GM18951 (cell line): Measurements from ENCODE around the gene HBG2.
"Not testable (repeated sequence)": the region's sequence is repeated elsewhere in the genome, so short reads cannot be mapped to it uniquely, and the experiment has no call there.

Experiments used
- POLR2A ChIP-seq: IDR thresholded peaks from 4 replicates; pipeline ENCODE4 v1.6.1; 2011; ENCODE audit warnings: mild to moderate bottlenecking; ENCODE audit not compliant: insufficient read length, insufficient read depth; ENCODE audit errors: extremely low read depth
- in situ Hi-C: fragments of 300-500 bp; cut with MboI; formaldehyde crosslinking; loops from one replicate; pipeline ENCODE4 v1.12.0; 2022; ENCODE audit warnings: low sequenced_read_pairs, mixed read lengths, inconsistent platforms; ENCODE audit not compliant: unreplicated experiment

The HBG2 gene

DNA sequence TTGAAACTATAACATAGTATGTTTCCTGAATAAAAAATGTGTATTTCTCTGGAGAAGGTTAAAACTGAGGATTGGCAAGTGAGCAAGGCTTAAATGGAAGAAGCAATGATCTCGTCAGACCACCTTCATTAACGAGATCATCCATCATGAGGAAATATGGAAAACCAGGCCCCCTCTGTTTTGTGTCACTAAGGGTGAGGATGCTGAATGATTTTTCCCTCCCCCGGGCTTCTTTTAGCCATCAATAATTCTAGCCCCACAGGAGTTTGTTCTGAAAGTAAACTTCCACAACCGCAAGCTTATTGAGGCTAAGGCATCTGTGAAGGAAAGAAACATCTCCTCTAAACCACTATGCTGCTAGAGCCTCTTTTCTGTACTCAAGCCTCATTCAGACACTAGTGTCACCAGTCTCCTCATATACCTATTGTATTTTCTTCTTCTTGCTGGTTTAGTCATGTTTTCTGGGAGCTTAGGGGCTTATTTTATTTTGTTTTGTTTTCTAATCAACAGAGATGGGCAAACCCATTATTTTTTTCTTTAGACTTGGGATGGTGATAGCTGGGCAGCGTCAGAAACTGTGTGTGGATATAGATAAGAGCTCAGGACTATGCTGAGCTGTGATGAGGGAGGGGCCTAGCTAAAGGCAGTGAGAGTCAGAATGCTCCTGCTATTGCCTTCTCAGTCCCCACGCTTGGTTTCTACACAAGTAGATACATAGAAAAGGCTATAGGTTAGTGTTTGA, 21.0 kb upstream of the HBG2 start:
- TF ChIP-seq POLR2A, result no peak
- in situ Hi-C loops, result no loop called here

DNA sequence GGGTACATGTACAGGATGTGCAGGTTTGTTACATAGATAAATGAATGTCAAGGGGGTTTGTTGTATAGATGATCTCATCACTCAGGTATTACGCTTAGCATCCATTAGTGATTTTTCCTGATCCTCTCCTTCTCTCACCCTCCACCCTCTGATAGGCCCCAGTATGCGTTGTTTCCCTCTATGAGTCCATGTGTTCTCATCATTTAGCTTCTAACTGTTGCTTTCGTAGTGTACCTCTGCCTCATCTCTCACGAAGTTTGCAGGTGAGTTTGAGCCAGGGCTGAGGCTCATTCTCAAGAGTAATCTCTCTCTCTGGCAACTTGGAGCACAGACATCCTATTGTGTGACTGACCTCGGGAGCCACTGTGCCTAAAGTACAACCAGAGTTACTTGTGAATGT, 19.8 kb upstream of the HBG2 start:
- TF ChIP-seq POLR2A, result no peak
- in situ Hi-C loops, result no loop called here

DNA sequence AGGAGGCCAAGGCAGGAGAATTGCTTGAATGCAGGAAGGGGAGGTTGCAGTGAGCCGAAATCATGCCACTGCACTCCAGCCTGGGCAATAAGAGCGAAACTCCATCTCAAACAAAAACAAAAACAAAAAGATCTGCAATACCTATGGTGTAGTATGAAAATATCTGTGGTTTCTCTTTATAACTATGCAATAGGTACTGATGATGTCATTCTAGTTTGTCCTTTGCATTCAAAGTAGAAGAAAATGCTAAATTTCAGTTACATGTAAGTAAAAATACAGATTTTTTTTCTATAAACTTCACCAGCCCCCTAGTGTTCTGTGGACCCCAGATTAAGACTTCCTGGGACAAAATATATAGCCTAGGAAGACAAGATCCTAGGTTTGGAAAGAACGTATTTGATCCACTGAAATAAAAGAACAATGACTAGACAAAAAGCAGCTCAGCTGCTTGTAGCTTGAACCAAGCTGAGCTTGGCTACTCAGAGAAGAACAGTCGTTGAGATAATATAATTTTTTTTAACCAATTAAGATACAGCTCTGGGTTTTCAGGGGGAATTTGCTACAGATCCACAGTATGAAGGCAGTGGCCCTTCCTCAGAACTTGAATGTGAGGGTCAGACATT, 17.9 kb upstream of the HBG2 start:
- no peak for TF ChIP-seq POLR2A
- in situ Hi-C loops, result no loop called here

DNA sequence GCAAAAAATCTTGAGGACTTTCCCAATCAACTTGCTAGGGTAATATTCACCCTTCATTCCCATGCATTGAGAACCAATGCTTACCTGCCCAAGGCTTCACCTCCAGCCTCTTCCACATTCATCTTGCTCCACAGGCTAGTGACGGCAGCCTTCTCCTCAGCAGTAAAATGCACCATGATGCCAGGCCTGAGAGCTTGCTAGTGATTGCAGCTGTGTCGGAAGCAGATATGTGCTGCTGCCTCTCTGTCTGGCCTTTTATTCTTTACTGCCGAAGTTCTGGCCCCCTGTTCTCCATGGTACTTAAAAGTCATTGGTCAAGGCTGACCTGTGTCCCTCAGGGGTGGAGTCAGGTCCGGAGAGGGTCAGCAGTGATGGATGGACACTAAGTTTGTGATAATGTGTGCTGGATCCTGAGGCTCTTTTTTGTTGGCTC, 15.2 kb upstream of the HBG2 start, which contains the start of gene HBE1:
TSS of gene HBE1 (minus strand) at position 231 of the 433 bp plus-strand sequence. CDS start at position 176, 55 bp downstream.
- no peak for TF ChIP-seq POLR2A
- in situ Hi-C loops, result no loop called here

DNA sequence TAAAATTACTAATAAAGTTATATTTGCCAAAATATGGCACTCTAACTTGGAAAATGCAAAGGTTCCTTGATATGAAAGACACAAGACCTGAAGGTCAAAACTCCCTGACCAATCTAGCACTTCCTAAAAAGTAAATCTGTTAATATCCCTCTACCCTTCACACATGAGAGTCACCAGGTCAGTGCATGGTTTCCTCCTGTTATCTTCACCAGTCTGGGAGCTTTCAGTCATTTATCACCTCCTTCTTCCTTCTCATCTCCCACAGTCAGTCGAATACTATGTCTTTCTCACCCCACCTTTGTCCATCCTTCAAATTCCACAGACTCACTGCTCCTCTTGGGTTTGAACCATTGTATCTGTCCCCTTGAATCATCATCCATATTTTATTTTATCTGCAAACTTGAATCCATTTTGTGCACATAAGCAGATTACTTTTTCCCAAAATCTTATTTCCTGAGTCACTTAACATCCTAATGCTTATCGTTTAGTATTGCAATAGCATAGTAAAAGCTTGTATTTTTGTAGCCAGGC, 12.5 kb upstream of the HBG2 start:
- in situ Hi-C loops, result no loop called here
- no peak for TF ChIP-seq POLR2A

DNA sequence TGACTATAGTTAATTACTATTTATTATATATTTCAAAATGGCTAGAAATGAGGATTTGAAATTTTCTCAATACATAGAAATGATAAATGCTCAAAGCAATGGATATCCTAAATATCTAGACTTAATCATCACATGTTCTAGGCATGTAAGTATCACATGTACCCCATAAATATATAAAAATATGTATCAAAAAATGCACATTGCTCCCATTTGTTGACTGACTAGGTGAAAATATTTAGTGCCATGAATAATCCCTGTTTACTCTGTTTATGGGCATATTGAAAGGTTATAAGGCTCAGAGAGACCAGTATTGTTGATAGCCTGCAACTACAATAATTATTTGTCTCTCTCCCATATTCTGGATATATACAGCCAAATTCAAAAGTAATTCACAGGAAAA, 12.0 kb upstream of the HBG2 start:
- in situ Hi-C loops, result no loop called here

DNA sequence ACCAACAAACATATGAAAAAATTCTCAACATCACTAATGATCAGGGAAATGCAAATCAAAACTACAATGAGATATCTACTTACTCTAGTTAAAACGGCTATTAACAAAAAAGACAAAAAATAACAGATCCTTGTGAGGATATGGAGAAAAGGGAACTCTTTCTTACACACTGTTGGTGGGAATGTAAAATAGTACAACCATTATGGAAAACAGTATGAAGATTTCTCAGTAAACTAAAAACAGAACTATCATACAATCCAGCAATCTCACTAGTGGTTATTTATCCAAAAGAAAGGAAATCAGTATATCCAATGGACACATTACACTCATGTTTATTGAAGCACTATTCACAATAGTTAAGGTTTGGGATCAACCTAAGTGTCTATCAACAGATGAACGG, 11.3 kb upstream of the HBG2 start:
- in situ Hi-C loops, result no loop called here
- TF ChIP-seq POLR2A, result no peak

More for the DNA sequence above, 12.0 kb upstream of the HBG2 start:
- no peak for TF ChIP-seq POLR2A

DNA sequence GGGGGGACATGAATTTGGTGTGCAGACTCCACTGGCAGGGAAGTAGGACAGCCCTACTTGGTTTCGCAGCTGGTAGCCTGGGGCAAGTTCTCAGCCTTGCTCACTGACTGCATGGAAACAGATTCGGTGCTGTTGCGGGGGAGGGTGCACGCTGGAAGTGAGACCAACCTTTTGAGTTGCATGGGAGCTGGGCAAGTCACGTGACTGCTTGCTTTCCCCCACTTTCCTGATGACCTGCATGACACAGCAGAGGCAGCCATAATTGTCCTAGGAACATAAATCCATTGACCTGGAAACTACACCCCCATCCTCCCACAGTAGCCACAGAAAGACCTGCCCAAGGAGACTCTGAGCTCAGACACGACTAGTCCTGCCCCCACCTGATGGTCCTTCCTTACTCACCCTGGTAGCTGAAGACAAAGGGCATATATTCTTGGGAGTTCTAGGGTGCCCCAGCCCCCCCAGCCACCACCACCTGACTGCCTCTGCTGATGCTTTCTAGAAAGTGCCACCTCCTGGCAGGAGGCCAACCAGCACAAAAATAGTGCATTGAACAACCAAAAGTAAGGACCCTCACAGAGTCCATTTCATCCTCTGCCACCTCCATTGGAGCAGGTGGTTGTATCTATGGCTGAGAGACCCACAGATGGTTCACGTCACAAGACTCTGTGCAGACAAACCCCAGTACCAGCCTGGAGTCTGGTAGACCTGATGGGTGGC, 4.1 kb upstream of the HBG2 start:
- no peak for TF ChIP-seq POLR2A

DNA sequence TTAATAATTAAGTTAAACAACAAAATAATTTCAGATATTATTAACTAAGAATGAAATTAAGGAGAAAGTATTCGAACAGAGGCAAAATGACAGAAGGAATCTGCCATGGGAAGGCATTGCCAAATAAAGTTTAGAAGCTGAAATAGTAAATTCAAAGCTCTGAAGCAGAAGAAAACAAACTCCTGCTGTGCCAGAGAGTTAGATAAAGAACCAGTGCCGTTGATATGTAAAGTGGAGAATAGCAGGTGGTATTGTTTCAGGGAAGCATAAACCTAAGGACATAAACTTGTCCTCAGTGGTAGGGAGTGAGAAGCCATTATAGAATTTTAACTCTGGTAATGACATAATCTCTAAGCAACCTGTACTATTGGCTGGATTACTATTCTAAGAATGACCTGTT, 2.7 kb upstream of the HBG2 start:
- TF ChIP-seq POLR2A, result no peak
- in situ Hi-C loops, result no loop called here

More for the DNA sequence above, 4.1 kb upstream of the HBG2 start:
- in situ Hi-C loops, result no loop called here

DNA sequence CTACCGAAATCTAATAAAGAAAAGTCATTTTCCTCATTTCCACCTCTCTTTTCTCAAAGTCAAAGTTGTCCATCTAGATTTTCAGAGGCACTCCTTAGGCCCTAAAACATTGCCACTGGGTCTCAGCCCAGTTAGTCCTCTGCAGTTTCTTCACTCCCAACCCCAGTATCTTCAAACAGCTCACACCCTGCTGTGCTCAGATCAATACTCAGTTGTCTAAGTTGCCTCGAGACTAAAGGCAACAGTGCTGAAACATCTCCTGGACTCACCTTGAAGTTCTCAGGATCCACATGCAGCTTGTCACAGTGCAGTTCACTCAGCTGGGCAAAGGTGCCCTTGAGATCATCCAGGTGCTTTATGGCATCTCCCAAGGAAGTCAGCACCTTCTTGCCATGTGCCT, 558 bp downstream of the HBG2 start:
- in situ Hi-C loops, result not testable (repeated sequence)

DNA sequence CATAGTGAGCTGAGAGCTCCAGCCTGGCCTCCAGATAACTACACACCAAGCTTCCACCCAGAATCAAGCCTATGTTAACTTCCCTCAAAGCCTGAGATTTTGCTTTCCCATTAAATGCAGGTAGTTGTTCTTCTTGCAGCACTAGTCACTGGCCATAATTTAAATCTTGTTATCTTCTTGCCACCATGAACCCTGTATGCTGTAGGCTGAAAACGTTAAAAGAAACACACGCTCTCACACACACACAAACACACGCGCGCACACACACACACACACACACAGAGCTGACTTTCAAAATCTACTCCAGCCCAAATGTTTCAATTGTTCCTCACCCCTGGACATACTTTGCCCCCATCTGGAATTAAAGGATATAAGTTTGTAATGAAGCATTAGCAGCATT, 1.1 kb downstream of the HBG2 start:
- in situ Hi-C loops, result not testable (repeated sequence)

DNA sequence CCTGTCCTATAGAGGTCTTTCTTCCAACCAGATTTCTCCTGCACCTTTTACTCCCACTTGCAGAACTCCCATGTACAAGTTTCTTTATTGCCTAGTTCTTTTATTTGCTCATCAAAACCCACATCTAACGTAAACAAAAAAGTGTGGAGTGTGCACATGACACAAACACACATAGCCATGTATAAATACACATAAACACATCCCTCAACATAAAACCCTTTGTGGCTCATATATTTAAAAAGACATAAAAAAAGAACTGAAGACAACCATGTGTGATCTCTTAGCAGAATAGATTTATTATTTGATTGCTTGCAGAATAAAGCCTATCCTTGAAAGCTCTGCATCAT, 1.7 kb downstream of the HBG2 start:
- no peak for TF ChIP-seq POLR2A
- in situ Hi-C loops, result no loop called here

DNA sequence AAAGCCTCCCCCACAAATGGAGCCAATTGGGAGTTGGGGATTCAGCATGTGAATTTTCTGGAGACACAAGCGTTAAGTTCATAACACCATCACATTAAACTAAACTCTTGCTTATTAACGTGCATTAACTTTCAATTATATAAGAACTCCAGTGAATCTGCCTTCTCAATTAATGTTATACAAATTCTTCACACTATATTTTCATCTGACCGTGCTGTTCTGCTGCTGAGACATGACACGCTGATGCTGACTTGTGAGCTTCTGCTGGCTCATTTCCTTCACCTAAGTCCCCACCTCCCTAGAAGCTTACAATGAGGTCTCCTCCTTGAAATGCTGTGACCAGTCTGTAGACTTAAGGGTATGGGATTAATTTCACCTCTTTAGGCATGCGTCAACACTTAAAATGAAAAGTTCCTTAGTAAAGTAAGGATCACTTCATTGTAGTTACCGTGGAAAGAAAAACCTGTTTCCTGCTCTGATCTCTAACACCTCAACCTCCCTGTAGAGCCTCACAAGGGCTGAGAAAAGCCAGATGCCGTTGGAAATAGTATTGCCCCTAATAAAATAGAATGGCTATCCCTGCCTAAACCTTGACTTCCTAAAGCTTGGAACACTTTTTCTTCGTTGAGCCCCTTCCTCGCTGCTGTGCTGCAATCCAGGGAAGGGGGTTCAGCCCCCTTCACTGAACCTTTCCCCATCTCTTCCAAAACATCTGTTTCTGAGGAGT, 2.2 kb downstream of the HBG2 start:
- in situ Hi-C loops, result no loop called here

DNA sequence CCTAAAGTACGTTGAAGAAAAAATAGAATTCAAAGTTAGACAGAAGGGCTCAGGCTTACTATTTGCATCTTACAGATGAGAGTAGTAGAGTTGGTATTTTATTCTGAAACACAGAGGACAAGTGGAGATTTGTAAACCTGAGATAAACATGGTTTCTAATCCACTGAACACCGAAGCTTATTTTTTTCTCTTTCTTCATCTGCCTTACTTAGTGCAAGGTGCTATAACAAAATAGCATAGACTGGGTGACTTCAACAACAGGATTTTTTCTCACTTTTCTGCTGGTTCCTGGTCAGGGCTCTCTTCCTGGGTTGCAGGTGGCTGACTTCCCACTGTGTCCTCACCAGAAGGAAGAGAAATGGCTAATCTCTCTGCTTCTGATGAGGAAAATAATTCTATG, 2.8 kb downstream of the HBG2 start:
- TF ChIP-seq POLR2A, result no peak
- in situ Hi-C loops, result no loop called here

More for the DNA sequence above, 2.2 kb downstream of the HBG2 start:
- TF ChIP-seq POLR2A, result no peak
